ENCODE measurements around the gene CHN1.

The CHN1 gene

DNA sequence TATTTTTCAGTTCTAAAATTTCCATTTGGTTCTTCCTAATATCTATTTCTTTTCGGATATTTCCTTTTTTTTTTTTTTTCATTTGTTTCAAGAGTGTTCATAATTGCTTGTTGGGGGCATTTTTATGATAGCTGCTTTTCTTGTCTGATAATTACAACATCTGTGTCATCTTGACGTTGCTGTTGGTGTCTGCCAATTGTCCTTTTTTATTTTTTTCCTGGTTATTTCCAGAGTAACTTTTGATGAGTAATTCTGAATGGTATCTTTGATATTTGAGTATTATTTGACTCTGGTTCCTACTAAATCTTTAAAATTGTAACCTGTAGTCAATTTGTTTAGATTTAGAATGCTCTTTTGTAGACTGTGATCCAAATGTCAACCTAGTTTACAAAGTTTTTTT lies 189.7 kb downstream of the CHN1 start:
- DNase-seq = no peak

DNA sequence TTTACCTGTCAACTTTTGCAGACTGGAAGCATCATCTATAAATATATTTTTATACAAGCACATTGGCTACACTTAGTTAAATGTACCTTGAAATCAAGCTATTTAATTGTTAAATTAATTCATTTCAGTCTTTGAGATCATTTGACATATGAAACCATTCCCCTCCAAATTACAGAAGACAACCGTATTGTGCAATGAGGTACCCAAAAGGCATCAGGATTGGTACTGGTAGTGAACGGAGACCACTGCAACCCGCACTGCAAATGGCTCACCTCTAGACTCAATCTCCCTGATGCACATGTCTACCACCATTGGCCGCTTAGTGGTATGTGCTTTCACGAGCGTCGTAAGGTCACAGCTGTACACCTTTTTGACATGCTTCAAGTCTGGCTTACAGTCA lies 193.1 kb downstream of the CHN1 start:
- no peak for DNase-seq

DNA sequence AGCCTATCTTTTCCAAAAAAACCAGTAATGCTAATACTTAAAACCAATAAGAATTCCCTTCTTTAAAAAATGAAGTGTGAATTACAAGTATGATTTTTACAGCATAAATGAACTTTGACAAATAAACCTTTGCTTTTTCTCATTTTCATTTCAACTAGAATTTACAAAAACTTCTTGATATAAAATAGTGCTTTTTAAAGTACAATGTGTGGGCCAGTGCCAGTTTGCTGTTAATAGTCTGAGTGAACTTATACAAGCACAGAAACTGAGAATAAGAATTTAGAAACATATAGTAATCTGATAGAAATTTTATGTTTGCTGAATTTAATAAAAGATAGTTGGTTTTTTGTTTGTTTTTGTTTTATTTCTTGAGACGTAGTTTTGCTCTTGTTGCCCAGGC lies 197.2 kb downstream of the CHN1 start:
- DNase-seq = no peak

DNA sequence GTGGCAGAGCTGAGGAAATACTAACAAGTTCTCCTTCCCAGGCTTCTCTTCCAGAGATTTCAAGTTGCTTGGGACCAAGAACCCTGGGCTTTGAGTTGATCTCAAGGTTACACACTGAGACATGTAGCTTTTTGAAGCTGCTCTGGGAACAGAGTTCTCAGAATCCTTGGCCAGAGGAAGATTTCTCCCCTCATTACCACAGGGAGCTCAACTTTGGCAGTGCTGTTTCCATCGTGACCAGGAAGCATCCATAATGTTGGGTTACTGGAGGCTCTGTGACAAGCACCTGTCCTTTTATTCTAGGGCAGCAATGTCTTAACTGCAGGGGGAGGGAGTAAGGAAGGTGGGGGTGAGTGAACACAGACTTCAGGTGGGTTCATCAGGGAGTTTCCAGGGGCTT lies 199.4 kb downstream of the CHN1 start:
- DNase-seq = no peak

DNA sequence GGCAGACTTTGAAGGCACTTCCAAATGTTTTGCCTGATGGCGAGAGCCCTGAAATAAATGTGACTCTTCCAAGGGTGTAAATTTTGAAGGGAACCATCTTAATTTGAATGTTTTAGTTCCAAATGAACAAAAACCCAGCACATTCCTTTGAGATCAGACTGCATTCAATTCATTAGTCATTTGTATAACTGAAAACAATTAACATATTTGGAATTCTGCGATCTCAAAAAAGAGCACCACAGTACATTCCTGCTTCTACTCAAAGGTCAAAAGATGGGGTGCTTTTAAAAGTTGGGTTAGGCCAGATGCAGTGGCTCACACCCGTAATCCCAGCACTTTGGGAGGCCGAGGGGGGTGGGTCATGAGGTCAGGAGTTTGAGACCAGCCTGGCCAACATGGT lies 202.7 kb downstream of the CHN1 start:
- no peak for DNase-seq

DNA sequence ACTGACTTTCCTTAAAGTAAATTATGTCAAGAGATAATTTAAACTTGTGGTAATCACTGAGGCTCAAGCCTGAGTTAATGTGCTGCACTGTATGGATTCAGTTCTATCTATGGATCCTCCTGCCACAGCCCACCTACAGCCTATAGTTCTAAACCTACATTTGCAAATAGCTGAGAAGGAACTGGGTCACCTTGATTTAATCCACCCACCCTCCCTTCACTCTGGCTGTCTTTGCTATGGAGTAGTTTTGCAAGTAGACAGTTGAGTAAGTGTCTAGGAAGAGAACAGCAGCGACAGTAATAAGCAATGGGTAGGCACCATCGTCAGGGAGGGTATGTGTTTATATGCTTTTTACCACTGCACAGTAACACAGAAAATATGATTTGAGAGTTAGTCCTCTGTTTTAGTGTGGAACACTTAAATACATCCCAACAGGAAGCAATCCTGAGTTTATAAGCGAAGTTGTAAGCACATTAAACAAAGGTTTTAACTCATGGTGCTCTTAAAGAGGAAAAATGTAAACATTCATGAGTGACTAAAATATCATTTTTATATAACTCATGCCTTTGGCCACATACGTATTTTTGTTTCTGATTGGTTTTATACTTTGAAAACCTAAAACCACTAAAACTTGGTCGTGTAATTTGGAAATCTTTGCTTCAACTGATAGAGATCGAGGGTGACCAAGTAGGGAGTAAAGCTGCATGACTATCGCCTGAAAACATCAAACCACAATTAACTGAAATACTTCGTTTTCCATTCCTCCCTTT lies 204.6 kb downstream of the CHN1 start:
- no peak for DNase-seq

DNA sequence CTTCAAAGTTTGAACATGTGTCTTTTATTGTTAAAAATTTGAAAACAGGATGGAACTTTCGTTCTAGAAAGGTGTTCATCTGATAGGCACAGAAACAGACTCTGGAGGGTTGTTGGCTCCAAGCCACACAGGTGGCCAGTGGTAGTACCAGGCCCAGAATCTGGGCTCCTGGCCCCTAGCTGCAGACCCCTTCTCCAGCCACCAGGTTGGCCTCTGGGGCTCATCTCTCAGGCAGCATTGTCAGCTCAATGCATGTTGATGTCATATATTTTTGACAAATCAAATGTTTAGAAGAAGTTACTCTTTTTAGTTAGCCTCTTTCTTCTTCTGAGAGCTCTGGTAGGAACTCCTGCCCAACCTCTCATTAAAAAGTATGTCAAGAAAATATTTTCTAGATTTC lies 206.4 kb downstream of the CHN1 start:
- DNase-seq = no peak

DNA sequence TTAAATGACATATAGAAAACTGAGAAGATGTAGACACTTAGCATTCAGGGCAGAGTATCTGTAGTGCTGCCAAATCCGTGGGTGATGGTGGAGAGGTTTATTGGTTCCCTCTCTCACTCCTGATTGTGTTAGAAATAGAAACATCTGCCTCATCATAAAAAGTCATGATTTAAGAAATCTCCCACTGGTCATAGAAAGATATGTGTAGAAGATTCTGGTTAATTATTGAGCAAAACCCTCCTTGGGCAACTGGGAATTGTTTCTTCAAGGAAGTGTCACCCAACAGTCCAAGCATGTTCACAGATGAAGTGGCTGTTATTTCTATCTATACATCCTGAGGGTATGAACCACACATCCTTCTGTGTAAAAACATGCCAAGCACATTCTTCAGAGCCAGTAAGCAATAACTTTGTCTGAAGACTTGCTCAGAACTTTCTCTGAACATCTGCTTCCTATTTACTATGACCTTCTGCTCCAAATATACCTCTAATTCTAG lies 207.4 kb downstream of the CHN1 start:
- no peak for DNase-seq

DNA sequence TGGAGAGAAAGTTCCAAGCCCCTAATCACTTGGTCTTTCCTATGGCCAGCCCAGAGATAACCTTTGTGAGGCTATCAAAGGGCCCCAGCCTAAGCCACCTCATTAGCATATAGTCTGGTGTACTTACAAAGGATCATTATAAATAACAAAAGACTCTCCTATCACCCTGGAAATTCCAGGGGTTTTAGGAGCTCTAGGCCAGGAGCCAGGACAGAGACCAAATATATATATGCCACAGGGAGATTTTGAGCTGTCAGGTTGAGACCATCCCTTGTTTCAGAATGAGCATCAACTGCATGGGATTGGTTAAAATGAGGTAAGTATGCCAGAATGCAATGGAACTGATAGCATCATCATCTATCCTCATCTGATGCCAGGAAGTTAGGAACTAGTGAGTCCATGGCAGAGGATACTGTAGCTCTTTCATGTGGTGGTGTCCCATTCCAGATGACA lies 208.8 kb downstream of the CHN1 start:
- DNase-seq = no peak

DNA sequence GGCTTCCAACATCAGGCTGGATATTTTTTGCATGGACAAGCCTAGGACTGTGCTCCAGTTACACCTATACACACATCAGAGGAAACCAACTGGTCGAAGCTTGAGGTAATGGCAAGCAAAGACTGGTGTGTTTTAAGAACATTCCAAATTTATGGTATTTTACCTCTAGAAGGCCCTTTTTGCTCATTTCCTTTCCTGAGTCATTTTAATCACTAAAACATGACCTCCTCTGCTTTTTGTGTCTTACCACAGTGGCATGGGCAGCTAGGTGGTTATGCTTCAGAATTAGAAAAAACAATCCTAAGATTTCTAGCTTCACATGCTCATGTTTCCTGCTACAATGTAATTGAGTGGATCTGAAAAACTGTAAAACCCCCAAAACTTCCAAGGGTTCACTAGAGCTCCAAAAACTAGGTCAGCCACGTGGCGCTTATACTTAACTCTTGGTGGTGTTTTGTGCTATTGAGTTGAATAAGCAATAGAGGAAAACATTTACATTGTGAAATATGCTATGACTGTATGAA lies 210.3 kb downstream of the CHN1 start:
- DNase-seq = no peak

DNA sequence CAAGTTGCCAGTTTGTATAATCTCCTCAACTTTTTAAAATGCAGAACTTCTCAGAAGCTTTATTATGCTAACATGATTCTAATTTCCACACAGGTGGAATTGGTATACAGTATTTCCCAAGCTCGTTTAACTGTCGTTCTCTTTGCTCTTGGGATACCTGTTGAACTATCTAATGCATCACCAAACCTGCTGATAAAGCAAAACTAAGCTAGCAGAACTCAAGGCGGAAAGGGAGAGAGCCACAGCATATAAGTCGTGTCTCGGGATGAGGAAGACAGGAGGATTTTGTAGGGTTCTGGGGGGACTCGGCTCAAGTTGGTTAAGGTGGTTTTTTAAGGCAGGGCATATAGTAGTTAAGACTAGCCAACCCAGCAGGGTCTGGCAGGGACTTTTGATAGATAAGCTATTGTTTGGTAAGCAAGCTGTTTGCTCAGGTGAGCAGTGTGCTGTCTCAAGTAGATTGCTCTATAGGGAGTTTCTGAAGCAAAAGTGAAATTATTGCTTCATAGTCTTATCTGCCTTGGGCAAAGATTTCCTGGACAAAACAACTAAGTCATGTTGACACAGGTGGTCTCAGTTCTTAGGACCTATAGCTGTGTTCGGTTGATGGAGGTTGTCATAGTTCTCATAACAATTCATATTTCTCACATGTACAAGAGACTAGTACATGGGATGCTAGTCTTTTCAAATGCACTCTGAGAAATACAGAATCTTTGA lies 212.7 kb downstream of the CHN1 start:
- DNase-seq = no peak

DNA sequence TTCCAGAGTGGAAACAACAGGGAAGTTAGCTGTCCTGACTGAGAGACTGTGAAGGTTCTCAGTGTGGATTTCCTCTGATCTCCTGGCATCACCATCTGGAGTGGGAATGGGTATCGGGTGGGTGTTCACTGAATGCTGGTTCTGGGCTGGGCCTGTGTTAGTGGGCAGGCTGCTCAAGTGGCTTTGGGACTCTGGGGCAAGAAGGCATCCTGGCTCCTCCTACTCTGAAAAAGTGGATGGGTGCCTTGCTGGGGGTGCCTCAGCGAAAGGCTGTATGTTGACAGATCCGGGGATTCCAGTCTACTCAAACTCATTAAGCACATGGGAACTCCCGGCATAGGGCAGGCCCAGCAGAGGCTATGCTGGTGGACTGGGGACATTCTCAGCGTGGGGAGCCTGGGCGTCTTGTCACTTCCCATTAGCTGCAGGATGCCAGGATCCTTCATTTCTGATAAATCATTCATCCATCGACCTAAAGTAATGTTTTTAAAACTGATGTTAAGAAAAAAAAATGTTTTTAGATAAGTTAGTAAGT lies 213.4 kb downstream of the CHN1 start:
- no peak for DNase-seq

DNA sequence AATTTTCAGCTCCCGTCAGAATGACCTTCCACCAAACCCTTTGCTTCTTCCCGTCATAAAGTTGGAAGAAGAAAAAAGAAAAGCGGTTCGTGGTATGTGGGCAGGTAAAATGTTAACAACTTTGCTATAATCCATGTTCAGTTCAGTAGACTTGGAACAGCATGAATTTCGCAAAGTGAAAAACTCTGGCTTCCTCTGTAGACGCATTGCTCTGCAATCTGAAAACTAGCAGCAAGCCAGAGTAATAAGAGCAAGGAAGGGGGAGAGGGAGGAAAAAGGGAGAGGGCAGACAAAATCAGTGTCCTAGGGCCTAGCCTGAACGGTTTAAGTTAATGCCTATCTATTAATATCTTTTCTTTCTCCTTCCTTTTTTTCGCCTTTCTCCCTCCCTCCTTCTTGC lies 214.2 kb downstream of the CHN1 start:
- DNase-seq = no peak

DNA sequence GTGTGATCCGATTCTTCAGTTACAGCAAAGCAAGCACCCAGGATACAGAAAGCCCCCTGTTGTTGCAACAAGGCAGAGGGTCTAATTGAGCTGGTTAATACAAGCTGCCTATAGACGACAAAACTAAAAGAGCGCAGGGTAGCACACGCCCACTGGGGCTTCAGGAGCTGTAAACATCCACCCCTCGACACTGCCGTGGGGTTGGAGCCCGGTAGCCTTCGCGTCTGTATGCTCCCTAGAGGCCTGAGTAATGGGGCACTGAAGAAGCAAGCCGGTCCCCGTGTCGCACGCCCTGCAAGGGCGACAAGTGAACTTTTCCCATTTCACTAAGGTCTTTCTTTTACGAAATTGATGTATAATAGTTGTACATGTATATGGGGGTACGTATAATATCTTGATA lies 216.2 kb downstream of the CHN1 start:
- DNase-seq = no peak

DNA sequence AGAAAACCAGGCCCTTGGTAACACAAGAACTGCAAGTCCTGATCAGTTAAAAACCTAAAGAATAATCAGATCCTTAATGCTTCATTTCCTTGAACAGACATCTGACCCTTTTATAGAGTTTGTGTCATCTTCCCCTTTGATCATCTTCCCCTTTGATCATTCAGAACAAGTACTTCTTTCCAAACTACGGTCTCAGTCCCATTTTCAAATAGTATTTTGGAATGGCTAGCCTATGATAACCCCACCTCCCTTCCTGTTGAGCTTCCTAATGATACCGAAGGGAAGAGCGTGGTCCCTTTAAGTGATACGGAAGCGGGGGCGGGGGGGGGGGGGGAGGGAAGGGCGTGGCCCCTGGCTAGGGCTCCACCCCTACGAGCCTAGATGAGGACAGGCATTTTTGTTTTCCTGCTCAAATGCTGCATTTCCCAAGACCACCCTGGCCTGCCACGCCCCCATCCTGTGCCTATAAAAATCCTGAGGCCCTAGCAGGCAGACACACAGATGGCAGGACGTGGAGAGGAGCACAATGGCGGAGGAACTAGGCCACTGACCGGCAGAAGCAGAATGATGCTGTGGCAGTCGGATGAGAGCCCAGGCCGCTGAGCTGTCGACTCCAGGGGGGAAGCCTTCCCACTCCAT lies 216.8 kb downstream of the CHN1 start:
- DNase-seq = no peak

DNA sequence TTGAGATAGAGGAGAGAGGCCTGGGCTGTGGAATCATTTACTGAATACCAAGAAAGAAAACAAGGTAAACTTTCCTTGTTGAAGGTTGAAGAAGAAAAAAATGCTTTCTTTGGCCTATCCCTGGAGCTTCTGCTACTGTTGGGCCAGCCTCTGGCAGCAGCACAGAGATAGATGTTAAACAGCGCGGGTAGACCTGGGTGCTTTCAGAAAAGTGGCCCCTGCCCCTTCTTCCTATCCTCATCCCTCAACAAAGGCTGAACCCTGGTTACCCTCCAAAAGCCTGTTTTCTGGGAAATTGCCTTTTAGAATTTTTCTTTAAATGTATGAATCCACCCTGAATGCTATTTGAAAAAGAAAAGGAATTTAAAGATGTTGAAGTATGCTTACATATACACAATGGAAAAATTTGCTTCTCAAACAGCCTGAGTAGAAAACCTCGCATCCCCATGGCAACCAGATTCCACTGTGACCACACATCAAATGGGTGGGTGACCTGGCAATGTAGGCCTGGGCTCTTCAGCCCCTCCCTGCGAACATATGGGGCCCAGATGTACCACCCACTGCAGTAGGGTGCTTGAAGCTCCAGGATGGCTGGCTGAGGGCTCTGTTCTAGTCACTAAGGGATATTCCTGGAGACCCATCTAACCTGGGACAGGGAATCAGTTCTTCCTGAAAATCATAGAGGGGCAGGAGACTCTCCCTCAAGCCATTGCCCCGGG lies 217.5 kb downstream of the CHN1 start:
- no peak for DNase-seq

DNA sequence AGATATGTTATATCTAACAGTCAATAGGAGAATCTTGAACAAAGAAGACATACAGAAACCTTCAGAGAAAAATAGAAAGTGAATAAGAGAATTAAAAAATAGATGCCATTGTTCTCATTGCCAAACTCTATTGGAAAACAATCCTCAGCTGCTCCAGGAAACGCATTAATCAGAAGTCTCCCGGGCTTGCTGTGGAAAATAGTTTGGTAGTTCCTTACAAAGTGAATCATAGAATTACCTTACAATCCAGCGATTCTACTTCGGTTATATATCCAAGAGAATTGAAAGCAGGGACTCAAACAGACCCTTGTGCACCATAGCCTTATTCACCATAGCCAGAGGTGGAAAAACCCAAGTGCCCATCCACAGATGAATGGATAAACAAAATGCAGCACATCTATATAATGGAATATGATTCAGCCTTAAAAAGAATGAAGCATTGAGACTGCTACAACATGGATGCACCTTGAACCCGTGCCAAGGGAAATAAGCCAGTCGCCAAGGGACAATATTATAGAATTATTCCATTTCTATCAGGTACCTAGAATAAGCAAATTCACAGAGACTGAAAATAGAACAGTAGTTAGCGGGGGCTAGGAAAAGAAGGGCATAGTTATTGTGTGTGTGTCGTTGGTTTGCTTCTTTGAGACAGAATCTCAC lies 219.0 kb downstream of the CHN1 start:
- no peak for DNase-seq

DNA sequence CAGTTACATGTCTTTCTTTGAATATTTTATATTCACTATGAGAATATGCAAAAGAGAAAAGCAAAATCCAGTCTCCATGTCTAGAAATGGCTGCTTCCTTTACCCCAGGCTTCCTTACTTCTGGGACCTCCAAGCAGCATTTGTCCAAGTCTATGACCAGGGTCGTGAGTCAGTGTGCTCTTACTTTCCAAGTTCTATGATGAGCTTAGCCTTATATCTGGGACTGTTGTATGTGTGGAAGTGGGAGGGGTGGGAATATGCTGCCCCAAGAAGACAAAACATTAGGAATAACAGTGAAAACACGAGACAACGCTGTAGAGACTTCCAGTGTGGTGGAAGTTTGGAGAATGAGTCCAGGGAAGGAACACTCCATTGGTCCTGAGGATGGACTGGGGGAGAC lies 219.7 kb downstream of the CHN1 start:
- DNase-seq = no peak

DNA sequence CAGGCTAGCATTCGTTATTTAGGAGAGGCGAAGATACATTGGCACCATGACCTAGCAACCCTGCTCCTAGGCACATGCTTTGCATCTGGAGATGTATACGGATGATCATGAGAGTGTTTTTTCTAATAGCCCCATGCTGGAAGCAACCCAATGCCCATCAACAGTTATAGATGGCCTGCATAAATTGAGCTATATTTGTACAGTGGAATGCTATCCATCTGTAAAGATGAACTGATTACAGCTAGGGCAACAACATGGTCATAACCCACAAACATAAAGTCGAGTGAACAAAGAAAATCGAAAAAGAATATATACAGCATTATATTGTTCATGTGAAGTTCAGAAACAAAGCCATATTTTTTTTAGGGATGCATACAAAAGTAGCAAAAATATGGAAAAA lies 220.3 kb downstream of the CHN1 start:
- DNase-seq = no peak

DNA sequence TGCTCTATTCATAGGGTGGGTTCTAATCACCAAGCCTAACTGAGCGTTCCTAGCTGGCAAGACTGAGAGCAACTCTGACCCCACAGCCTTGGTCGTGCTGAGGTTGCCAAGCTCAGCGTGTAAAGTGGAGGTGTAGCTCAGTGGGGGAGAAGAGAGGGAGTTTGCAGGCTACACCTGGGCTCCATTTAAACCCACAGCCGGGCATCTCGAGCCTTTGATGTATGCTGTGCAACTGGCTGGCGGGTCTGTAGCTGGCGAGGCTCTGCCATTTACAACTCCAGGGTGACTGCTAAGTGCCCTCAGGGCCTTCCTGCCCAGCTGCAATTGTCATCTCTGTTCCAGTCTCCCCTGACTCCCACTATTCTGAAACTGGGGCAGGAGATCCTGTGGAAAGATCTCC lies 220.9 kb downstream of the CHN1 start:
- no peak for DNase-seq

DNA sequence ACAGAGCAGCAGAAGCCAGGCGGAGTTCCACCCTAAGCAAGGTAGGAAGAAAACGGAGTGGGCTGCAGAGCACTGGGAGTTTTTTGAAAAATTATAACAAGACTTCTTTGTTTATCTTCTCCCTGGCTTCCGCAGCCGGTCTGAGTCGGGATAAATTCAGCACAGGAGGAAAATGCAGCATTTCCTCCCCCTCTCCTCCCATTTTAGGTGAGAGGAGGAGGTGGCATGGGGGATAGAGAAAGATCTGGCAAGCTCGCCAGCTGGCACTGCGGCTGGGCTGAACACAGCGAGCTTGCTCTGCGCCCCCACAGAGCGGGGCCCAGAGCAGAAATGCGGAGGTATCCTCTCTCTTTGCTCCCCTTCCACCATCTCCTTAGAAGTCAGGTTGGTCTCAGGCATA lies 223.2 kb downstream of the CHN1 start:
- DNase-seq = no peak

DNA sequence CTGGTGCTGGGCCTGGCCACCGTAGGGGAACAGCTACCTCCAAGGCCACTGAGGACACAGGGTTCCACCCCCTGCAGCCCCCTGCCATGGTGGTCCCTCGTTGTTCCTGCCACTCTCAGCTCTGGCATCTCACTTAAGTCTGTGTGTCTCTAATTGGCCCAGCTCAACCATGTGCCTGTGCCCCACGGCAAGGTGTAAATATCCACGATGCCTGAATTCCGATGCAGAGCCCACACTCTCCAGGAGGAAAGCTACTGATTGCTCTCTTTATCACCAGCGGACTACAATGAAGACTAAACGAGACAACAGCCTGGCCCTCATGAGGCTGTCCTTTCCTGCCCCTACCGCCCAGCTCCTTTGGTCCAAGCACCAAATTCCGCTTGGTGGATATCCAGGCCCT lies 223.9 kb downstream of the CHN1 start:
- DNase-seq = no peak
